Measurements from ENCODE around the gene CXCL12. TPM values are rescaled to one million over a fixed set of nuclear protein-coding genes. Genes with fewer than 3 reads are reported as not detected.

Gene CXCL12
- total and polyA plus RNA-seq, 5 donors from 2014 or later = not detected

- Mint-ChIP-seq H3K27me3 (peaks cover 4% of the 10 kb centered on the region), H3K4me3 (no peak overlapping the region), H3K9me3 (peaks cover 0 to 9% (median 0%) of the 10 kb centered on the region in 7 donors), H3K27ac (no peak overlapping the region), H3K4me1 (no peaks in the 10 kb centered on the region), H3K36me3 (no peaks in the 10 kb centered on the region)
- H3K27ac ChIP-seq (ENCODE audit: insufficient read depth, low read length, poor library complexity, severe bottlenecking) = no peak overlapping the region
- no peaks in the 10 kb centered on the region for H3K4me1 ChIP-seq (ENCODE audit: control insufficient read depth, insufficient read depth, low read length, poor library complexity, severe bottlenecking)
- H3K27me3 ChIP-seq (ENCODE audit: control insufficient read depth, insufficient read depth, low read length) = no peaks in the 10 kb centered on the region
- no peak for ATAC-seq (ENCODE audit: low read depth in 2 of 2)
- no peaks in the 10 kb centered on the region for H3K36me3 ChIP-seq (ENCODE audit: control insufficient read depth, insufficient read depth, low read length)
- no peak overlapping the region for H3K4me3 ChIP-seq (ENCODE audit: low read depth, low read length)
- no peak for DNase-seq
- no peaks in the 10 kb centered on the region for H3K9me3 ChIP-seq (ENCODE audit: control insufficient read depth in 2 of 2, low read length in 2 of 2)
Observed at GRCh38 chr10:44415121-44415520, 30.2 kb upstream of the CXCL12 start.

GRCh38 chr10:44413416-44413815 lies 28.5 kb upstream of the CXCL12 start:
- Mint-ChIP-seq H3K36me3 (no peaks in the 10 kb centered on the region), H3K9me3 (peaks cover 0 to 11% (median 2%) of the 10 kb centered on the region in 7 donors), H3K27ac (no peak overlapping the region), H3K27me3 (peaks cover 6% of the 10 kb centered on the region), H3K4me1 (no peaks in the 10 kb centered on the region), H3K4me3 (no peak overlapping the region)
- H3K27ac ChIP-seq (ENCODE audit: insufficient read depth, low read length, poor library complexity, severe bottlenecking) = no peak overlapping the region
- H3K4me1 ChIP-seq (ENCODE audit: control insufficient read depth, insufficient read depth, low read length, poor library complexity, severe bottlenecking) = no peaks in the 10 kb centered on the region
- ATAC-seq (ENCODE audit: low read depth in 2 of 2) (no peak), DNase-seq (no peak)
- no peak overlapping the region for H3K4me3 ChIP-seq (ENCODE audit: low read depth, low read length)
- H3K36me3 ChIP-seq (ENCODE audit: control insufficient read depth, insufficient read depth, low read length) = no peaks in the 10 kb centered on the region
- no peaks in the 10 kb centered on the region for H3K9me3 ChIP-seq (ENCODE audit: control insufficient read depth in 2 of 2, low read length in 2 of 2)
- H3K27me3 ChIP-seq (ENCODE audit: control insufficient read depth, insufficient read depth, low read length) = no peaks in the 10 kb centered on the region

DNA sequence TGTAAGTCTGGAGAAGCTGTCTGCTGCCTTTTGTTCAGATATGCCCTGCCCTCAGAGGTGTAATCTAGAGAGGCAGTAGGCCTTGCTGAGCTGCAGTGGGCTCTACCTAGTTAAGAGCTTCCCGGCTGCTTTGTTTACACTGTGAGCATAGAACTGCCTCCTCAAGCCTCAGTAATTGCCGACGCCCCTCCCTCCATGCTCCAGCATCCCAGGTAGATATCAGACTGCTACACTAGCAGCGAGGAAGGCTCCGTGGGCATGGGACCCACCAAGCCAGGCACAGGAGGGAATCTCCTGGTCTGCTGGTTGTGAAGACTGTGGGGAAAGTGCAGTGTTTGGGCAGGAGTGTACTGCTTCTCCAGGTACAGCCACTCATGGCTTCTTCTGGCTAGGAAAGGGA lies 26.4 kb upstream of the CXCL12 start:
- no peak overlapping the region for H3K4me3 Mint-ChIP-seq
- H3K27ac ChIP-seq (ENCODE audit: insufficient read depth, low read length, poor library complexity, severe bottlenecking) = no peak overlapping the region
- no peaks in the 10 kb centered on the region for H3K9me3 ChIP-seq (ENCODE audit: control insufficient read depth in 2 of 2, low read length in 2 of 2)
- peaks cover 0 to 13% (median 2%) of the 10 kb centered on the region in 7 donors for H3K9me3 Mint-ChIP-seq
- ATAC-seq (ENCODE audit: low read depth in 2 of 2) (no peak), DNase-seq (no peak)
- no peaks in the 10 kb centered on the region for H3K36me3 ChIP-seq (ENCODE audit: control insufficient read depth, insufficient read depth, low read length)
- H3K4me3 ChIP-seq (ENCODE audit: low read depth, low read length) = no peak overlapping the region
- no peaks in the 10 kb centered on the region for H3K36me3 Mint-ChIP-seq
- H3K27me3 Mint-ChIP-seq = peaks cover 6% of the 10 kb centered on the region
- H3K4me1 ChIP-seq (ENCODE audit: control insufficient read depth, insufficient read depth, low read length, poor library complexity, severe bottlenecking) = no peaks in the 10 kb centered on the region
- no peaks in the 10 kb centered on the region for H3K4me1 Mint-ChIP-seq
- H3K27ac Mint-ChIP-seq = no peak overlapping the region
- no peaks in the 10 kb centered on the region for H3K27me3 ChIP-seq (ENCODE audit: control insufficient read depth, insufficient read depth, low read length)

- H3K27ac ChIP-seq (ENCODE audit: insufficient read depth, low read length, poor library complexity, severe bottlenecking) = no peak overlapping the region
- Mint-ChIP-seq H3K27me3 (peaks cover 5% of the 10 kb centered on the region), H3K9me3 (peaks cover 0 to 9% (median 2%) of the 10 kb centered on the region in 7 donors), H3K36me3 (no peaks in the 10 kb centered on the region), H3K4me3 (no peak overlapping the region), H3K4me1 (no peaks in the 10 kb centered on the region), H3K27ac (no peak overlapping the region)
- no peak overlapping the region for H3K4me3 ChIP-seq (ENCODE audit: low read depth, low read length)
- DNase-seq (no peak), ATAC-seq (ENCODE audit: low read depth in 2 of 2) (no peak)
- H3K4me1 ChIP-seq (ENCODE audit: control insufficient read depth, insufficient read depth, low read length, poor library complexity, severe bottlenecking) = no peaks in the 10 kb centered on the region
- H3K9me3 ChIP-seq (ENCODE audit: control insufficient read depth in 2 of 2, low read length in 2 of 2) = no peaks in the 10 kb centered on the region
- H3K27me3 ChIP-seq (ENCODE audit: control insufficient read depth, insufficient read depth, low read length) = no peaks in the 10 kb centered on the region
- no peaks in the 10 kb centered on the region for H3K36me3 ChIP-seq (ENCODE audit: control insufficient read depth, insufficient read depth, low read length)
Observed at GRCh38 chr10:44404741-44405437, 20.0 kb upstream of the CXCL12 start.

- Mint-ChIP-seq H3K4me1 (no peaks in the 10 kb centered on the region), H3K9me3 (peaks cover 0 to 9% (median 0%) of the 10 kb centered on the region in 7 donors), H3K4me3 (no peak overlapping the region), H3K36me3 (no peaks in the 10 kb centered on the region), H3K27ac (no peak overlapping the region), H3K27me3 (peaks cover 5% of the 10 kb centered on the region)
- Histone ChIP-seq H3K4me1 (ENCODE audit: control insufficient read depth, insufficient read depth, low read length, poor library complexity, severe bottlenecking) (no peaks in the 10 kb centered on the region), H3K27ac (ENCODE audit: insufficient read depth, low read length, poor library complexity, severe bottlenecking) (no peak overlapping the region), H3K9me3 (ENCODE audit: control insufficient read depth in 2 of 2, low read length in 2 of 2) (no peaks in the 10 kb centered on the region), H3K36me3 (ENCODE audit: control insufficient read depth, insufficient read depth, low read length) (no peaks in the 10 kb centered on the region), H3K4me3 (ENCODE audit: low read depth, low read length) (no peak overlapping the region), H3K27me3 (ENCODE audit: control insufficient read depth, insufficient read depth, low read length) (no peaks in the 10 kb centered on the region)
- no peak for DNase-seq
- no peak for ATAC-seq (ENCODE audit: low read depth in 2 of 2)
Observed at GRCh38 chr10:44402465-44403195, 17.7 kb upstream of the CXCL12 start.

DNA sequence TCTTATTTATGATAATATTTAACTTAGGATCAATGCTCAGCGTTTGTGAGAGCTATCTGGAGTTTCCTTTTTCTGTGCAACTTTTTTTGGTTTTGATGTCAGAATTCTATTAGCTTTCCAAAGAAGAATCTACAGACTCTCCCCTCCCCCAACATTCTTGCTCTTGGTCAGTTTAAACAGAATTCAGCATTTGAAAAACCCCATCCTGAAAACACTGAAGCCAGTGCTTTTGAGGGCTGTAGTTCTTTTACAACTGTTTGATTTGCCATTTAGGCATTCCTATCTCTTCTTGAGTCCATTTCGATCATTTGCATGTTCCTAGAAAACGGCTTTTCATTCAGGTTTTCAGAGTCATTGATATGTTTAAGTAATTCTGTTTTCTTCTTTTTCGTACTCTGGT lies 15.6 kb upstream of the CXCL12 start:
- no peak for DNase-seq
- ATAC-seq (ENCODE audit: low read depth in 2 of 2) = no peak
- Mint-ChIP-seq H3K36me3 (no peaks in the 10 kb centered on the region), H3K4me1 (no peaks in the 10 kb centered on the region), H3K27me3 (peaks cover 5% of the 10 kb centered on the region), H3K27ac (no peak overlapping the region), H3K9me3 (peaks cover 0 to 3% (median 0%) of the 10 kb centered on the region in 7 donors), H3K4me3 (no peak overlapping the region)
- Histone ChIP-seq H3K36me3 (ENCODE audit: control insufficient read depth, insufficient read depth, low read length) (no peaks in the 10 kb centered on the region), H3K27me3 (ENCODE audit: control insufficient read depth, insufficient read depth, low read length) (no peaks in the 10 kb centered on the region), H3K4me1 (ENCODE audit: control insufficient read depth, insufficient read depth, low read length, poor library complexity, severe bottlenecking) (no peaks in the 10 kb centered on the region), H3K4me3 (ENCODE audit: low read depth, low read length) (no peak overlapping the region), H3K27ac (ENCODE audit: insufficient read depth, low read length, poor library complexity, severe bottlenecking) (no peak overlapping the region), H3K9me3 (ENCODE audit: control insufficient read depth in 2 of 2, low read length in 2 of 2) (no peaks in the 10 kb centered on the region)

- no peaks in the 10 kb centered on the region for H3K36me3 ChIP-seq (ENCODE audit: control insufficient read depth, insufficient read depth, low read length)
- no peak overlapping the region for H3K27ac Mint-ChIP-seq
- H3K27me3 ChIP-seq (ENCODE audit: control insufficient read depth, insufficient read depth, low read length) = no peaks in the 10 kb centered on the region
- H3K9me3 ChIP-seq (ENCODE audit: control insufficient read depth in 2 of 2, low read length in 2 of 2) = no peaks in the 10 kb centered on the region
- H3K4me1 ChIP-seq (ENCODE audit: control insufficient read depth, insufficient read depth, low read length, poor library complexity, severe bottlenecking) = no peaks in the 10 kb centered on the region
- no peak overlapping the region for H3K4me3 ChIP-seq (ENCODE audit: low read depth, low read length)
- H3K9me3 Mint-ChIP-seq = peaks cover 0 to 3% (median 0%) of the 10 kb centered on the region in 7 donors
- H3K4me1 Mint-ChIP-seq = no peaks in the 10 kb centered on the region
- DNase-seq (no peak), ATAC-seq (ENCODE audit: low read depth in 2 of 2) (no peak)
- no peak overlapping the region for H3K4me3 Mint-ChIP-seq
- no peak overlapping the region for H3K27ac ChIP-seq (ENCODE audit: insufficient read depth, low read length, poor library complexity, severe bottlenecking)
- H3K27me3 Mint-ChIP-seq = peaks cover under 1% of the 10 kb centered on the region
- H3K36me3 Mint-ChIP-seq = no peaks in the 10 kb centered on the region
Observed at GRCh38 chr10:44399659-44400451, 15.0 kb upstream of the CXCL12 start.

Data from CD4-positive, CD25-positive, alpha-beta regulatory T cell (primary cell).